ENCODE data around the gene NET1. TPM values are rescaled to one million over a fixed set of nuclear protein-coding genes. Genes with fewer than 3 reads are reported as not detected.

Gene NET1
- total RNA-seq, 2 donors from 2014 or later, result 10.5 to 16.1 TPM

- no peak for DNase-seq
- H3K4me1 Mint-ChIP-seq, result peaks cover 5% of the 10 kb centered on the region
- no peak overlapping the region for H3K27ac Mint-ChIP-seq
- H3K36me3 Mint-ChIP-seq (ENCODE audit: low read depth), result no peaks in the 10 kb centered on the region
- no peaks in the 10 kb centered on the region for H3K9me3 ChIP-seq (ENCODE audit: control insufficient read depth, low read length, poor library complexity, severe bottlenecking)
- H3K4me3 Mint-ChIP-seq, result no peak overlapping the region
- ATAC-seq, result no peak
- H3K27me3 Mint-ChIP-seq, result peaks cover 23% of the 10 kb centered on the region
These were observed 67.3 kb downstream of the NET1 start for GRCh38 chr10:5479481-5480161.

GRCh38 chr10:5480162-5480941 lies 68.0 kb downstream of the NET1 start:
- Mint-ChIP-seq H3K4me1 (peaks cover 5% of the 10 kb centered on the region), H3K27me3 (peaks cover 23% of the 10 kb centered on the region), H3K4me3 (no peak overlapping the region), H3K27ac (no peak overlapping the region), H3K36me3 (ENCODE audit: low read depth) (no peaks in the 10 kb centered on the region)
- DNase-seq (no peak), ATAC-seq (no peak)
- H3K9me3 ChIP-seq (ENCODE audit: control insufficient read depth, low read length, poor library complexity, severe bottlenecking), result no peaks in the 10 kb centered on the region

GRCh38 chr10:5481121-5481520 lies 68.8 kb downstream of the NET1 start:
- H3K4me3 Mint-ChIP-seq, result no peak overlapping the region
- H3K27ac Mint-ChIP-seq, result no peak overlapping the region
- ATAC-seq (no peak), DNase-seq (no peak)
- H3K36me3 Mint-ChIP-seq (ENCODE audit: low read depth), result no peaks in the 10 kb centered on the region
- H3K9me3 ChIP-seq (ENCODE audit: control insufficient read depth, low read length, poor library complexity, severe bottlenecking), result no peaks in the 10 kb centered on the region
- peaks cover 5% of the 10 kb centered on the region for H3K4me1 Mint-ChIP-seq
- peaks cover 23% of the 10 kb centered on the region for H3K27me3 Mint-ChIP-seq

DNA sequence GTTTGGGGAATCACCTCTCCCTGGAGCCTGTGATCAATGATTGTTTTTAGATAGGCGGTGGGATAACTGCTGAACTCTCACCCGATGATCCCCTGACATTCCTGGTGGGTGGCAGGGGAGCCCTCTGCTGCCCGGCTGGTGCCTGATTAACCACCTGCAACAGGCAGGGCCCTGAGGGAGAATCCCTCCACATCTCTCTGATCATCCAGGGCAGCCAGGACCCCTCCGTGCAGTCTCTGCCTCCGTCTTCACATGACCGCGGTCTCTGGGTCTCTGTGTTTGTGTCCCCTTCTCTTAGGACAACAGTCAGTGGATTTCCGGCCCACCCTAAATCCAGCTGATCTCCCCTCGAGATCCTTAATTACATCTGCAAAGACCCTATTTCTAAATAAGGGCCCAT lies 69.7 kb downstream of the NET1 start:
- Mint-ChIP-seq H3K4me1 (peaks cover 5% of the 10 kb centered on the region), H3K36me3 (ENCODE audit: low read depth) (peaks cover under 1% of the 10 kb centered on the region), H3K4me3 (no peak overlapping the region), H3K27me3 (peaks cover 20% of the 10 kb centered on the region), H3K27ac (no peak overlapping the region)
- DNase-seq (no peak), ATAC-seq (no peak)
- no peaks in the 10 kb centered on the region for H3K9me3 ChIP-seq (ENCODE audit: control insufficient read depth, low read length, poor library complexity, severe bottlenecking)

DNA sequence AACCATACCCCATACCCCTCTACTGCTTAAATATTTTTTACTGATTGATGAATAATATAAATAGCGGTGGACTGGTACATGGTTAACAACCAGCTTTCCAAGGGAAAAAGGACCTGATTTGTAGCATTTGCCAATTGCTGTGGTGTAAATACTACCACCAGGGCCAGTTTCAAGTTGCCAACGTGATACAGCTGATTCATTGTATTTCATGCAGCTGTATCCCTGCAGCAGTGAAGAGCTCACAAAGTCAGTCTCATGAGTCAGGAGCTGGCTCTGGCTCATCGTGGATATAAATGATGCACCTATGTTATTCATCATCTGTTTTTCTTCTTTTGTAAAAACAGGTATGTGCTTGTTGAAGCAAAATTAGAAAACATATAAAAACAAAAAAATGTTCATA lies 71.8 kb downstream of the NET1 start:
- Mint-ChIP-seq H3K27ac (no peak overlapping the region), H3K36me3 (ENCODE audit: low read depth) (peaks cover 2% of the 10 kb centered on the region), H3K27me3 (peaks cover 24% of the 10 kb centered on the region), H3K4me1 (peaks cover 5% of the 10 kb centered on the region), H3K4me3 (no peak overlapping the region)
- no peak for DNase-seq
- no peak for ATAC-seq
- no peaks in the 10 kb centered on the region for H3K9me3 ChIP-seq (ENCODE audit: control insufficient read depth, low read length, poor library complexity, severe bottlenecking)

GRCh38 chr10:5485290-5485689 lies 72.9 kb downstream of the NET1 start:
- ATAC-seq, result no peak
- H3K4me3 Mint-ChIP-seq, result no peak overlapping the region
- H3K4me1 Mint-ChIP-seq, result peaks cover 4% of the 10 kb centered on the region
- H3K27me3 Mint-ChIP-seq, result peaks cover 24% of the 10 kb centered on the region
- H3K36me3 Mint-ChIP-seq (ENCODE audit: low read depth), result peaks cover 2% of the 10 kb centered on the region
- no peaks in the 10 kb centered on the region for H3K9me3 ChIP-seq (ENCODE audit: control insufficient read depth, low read length, poor library complexity, severe bottlenecking)
- no peak for DNase-seq
- no peak overlapping the region for H3K27ac Mint-ChIP-seq

DNA sequence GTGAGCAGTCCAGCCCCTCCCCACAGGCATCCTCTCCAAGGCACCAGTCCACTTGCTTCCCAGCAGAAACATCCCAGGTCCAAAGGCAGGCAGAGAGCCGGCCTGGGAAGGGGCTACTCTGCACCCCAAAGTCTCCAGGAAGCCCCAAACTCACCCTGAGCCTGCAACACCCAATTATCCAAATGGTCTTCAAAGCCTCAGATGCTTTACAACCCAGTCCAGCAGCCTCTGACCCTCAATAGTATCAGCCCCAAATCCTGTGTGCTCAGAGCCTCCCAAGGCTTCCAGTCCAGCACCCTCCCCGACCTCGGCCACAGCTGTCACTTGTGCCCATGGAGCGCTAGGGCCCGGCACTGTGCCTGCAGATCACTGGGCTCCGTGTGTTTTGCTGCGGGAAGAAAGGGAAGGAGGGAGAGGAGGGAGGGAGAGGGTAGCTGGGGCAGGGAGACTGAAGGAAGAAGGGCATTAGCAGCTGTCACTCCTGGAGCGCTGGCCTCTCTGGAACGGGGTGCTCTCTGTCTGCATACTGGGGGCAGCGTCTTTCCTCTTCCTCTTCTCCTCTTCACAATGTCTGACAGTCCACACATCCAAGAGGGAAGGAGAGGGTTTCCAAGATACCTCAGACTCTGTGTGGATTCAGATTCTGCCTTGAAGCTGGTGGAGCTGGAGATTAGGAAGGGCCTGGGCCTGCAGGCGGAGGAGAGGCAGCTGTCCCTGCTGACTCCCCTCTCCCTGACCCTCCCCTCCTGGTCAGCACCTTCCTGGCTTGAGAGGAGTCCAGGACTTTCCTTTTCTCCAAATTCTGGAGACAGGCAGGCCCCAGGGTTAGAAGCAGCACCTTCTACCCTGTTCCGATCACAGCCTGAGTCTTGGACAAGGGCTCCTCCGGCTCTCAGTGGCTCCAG lies 73.8 kb downstream of the NET1 start:
- peaks cover 2% of the 10 kb centered on the region for H3K36me3 Mint-ChIP-seq (ENCODE audit: low read depth)
- ATAC-seq (no peak), DNase-seq (no peak)
- peaks cover 20% of the 10 kb centered on the region for H3K27me3 Mint-ChIP-seq
- no peak overlapping the region for H3K27ac Mint-ChIP-seq
- H3K9me3 ChIP-seq (ENCODE audit: control insufficient read depth, low read length, poor library complexity, severe bottlenecking), result no peaks in the 10 kb centered on the region
- no peak overlapping the region for H3K4me3 Mint-ChIP-seq
- H3K4me1 Mint-ChIP-seq, result peaks cover 4% of the 10 kb centered on the region

GRCh38 chr10:5486853-5487235 lies 74.5 kb downstream of the NET1 start:
- H3K36me3 Mint-ChIP-seq (ENCODE audit: low read depth), result peaks cover 2% of the 10 kb centered on the region
- H3K9me3 ChIP-seq (ENCODE audit: control insufficient read depth, low read length, poor library complexity, severe bottlenecking), result no peaks in the 10 kb centered on the region
- peaks cover 16% of the 10 kb centered on the region for H3K27me3 Mint-ChIP-seq
- H3K27ac Mint-ChIP-seq, result no peak overlapping the region
- peaks cover 4% of the 10 kb centered on the region for H3K4me1 Mint-ChIP-seq
- no peak overlapping the region for H3K4me3 Mint-ChIP-seq
- no peak for DNase-seq
- ATAC-seq, result no peak

DNA sequence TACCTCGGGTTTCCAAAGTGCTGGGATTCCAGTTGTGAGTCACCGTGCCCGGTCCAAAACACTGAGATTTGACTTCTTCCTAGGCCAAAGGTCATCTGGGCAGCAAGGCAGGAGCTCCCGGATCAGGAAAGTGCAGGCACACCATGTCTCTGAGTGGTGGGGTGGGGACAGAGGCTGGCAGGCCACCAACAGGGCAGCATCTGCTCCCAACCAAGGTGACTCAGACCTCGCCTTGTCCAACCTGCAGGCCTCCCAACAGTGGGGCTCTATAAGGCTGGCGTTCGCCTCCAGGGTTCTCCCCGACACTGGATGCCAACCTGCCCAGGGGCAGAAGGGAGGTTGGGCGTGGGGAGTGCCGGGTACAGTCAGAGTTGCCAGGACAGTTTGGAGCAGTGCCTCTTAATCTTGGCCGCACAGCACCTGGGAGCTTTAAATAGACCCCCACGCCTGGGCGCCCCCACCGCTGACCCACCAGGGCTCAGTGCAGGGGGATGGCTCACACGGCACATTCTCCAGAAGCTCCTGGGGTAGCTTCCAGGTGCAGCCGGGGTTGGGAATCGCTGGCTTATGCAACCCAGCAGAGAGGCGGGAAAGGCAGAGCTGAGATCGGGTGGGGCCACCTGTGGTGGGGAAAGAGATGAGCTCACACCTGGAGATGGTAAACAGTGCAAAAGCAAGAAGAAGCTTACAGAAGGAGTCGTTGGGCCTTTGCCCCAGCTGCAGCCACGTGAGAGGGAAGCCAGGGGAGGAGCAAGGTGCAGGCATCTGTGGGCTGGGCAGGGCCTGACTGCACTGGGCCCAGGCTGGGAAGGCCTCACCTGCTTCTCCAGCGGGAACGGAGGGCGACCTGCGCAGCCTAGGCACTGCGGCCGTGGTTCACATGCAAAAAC lies 76.2 kb downstream of the NET1 start:
- no peaks in the 10 kb centered on the region for H3K9me3 ChIP-seq (ENCODE audit: control insufficient read depth, low read length, poor library complexity, severe bottlenecking)
- Mint-ChIP-seq H3K27me3 (peaks cover 9% of the 10 kb centered on the region), H3K4me3 (no peak overlapping the region), H3K27ac (no peak overlapping the region), H3K36me3 (ENCODE audit: low read depth) (peaks cover 4% of the 10 kb centered on the region), H3K4me1 (peaks cover 4% of the 10 kb centered on the region)
- no peak for DNase-seq
- no peak for ATAC-seq

DNA sequence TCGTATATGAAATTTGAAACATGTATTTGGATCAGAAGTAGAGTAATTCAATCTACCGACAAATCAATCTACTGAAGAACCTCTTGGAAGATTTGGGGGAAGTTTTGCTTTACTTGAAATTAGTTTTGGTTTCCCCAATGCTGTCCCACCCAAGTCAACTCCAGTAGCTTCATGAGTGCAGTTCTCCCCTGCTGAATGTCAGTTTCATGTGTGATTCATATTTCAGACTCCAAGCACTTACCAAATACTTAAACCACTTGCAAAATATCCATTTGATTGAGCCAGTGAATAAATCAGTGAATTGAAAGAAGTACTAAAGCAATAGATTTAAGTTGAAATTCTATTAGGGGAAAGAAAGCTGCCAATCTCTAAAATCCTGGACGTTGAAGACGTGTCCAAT lies 77.7 kb downstream of the NET1 start:
- no peaks in the 10 kb centered on the region for H3K9me3 ChIP-seq (ENCODE audit: control insufficient read depth, low read length, poor library complexity, severe bottlenecking)
- H3K4me1 Mint-ChIP-seq, result peaks cover 4% of the 10 kb centered on the region
- H3K27ac Mint-ChIP-seq, result no peak overlapping the region
- peaks cover 4% of the 10 kb centered on the region for H3K36me3 Mint-ChIP-seq (ENCODE audit: low read depth)
- no peak for DNase-seq
- H3K27me3 Mint-ChIP-seq, result peaks cover 9% of the 10 kb centered on the region
- H3K4me3 Mint-ChIP-seq, result no peak overlapping the region
- no peak for ATAC-seq

GRCh38 chr10:5490698-5491464 lies 78.5 kb downstream of the NET1 start:
- Mint-ChIP-seq H3K4me1 (peaks cover 4% of the 10 kb centered on the region), H3K4me3 (no peak overlapping the region), H3K27me3 (peaks cover 9% of the 10 kb centered on the region), H3K27ac (peak overlapping the region; percentile 59), H3K36me3 (ENCODE audit: low read depth) (peaks cover 4% of the 10 kb centered on the region)
- DNase-seq (no peak), ATAC-seq (no peak)
- no peaks in the 10 kb centered on the region for H3K9me3 ChIP-seq (ENCODE audit: control insufficient read depth, low read length, poor library complexity, severe bottlenecking)

- H3K9me3 ChIP-seq (ENCODE audit: control insufficient read depth, low read length, poor library complexity, severe bottlenecking), result no peaks in the 10 kb centered on the region
- no peak for ATAC-seq
- DNase-seq, result no peak
- H3K27me3 Mint-ChIP-seq, result peaks cover 9% of the 10 kb centered on the region
- H3K36me3 Mint-ChIP-seq (ENCODE audit: low read depth), result peaks cover 4% of the 10 kb centered on the region
- peaks cover 4% of the 10 kb centered on the region for H3K4me1 Mint-ChIP-seq
- no peak overlapping the region for H3K4me3 Mint-ChIP-seq
- H3K27ac Mint-ChIP-seq, result peak overlapping the region; percentile 59
These were observed 79.1 kb downstream of the NET1 start for GRCh38 chr10:5491477-5491876.

Measured in T-helper 17 cell (primary cell).